MM.1S (cell line): ENCODE results near the gene GFOD1.

Experiments
- EZH2 ChIP-seq: fragments of 300-600 bp; sonication (generic); optimal IDR thresholded peaks from 2 replicates; pipeline ENCODE3; 2017; ENCODE audit warnings: low read depth, mild to moderate bottlenecking, antibody characterized with exemption, low read length, mixed read lengths
- EZH2phosphoT487 ChIP-seq: fragments of 300-600 bp; sonication (generic); IDR thresholded peaks from 2 replicates; pipeline ENCODE4 v1.6.1; 2018; ENCODE audit warnings: antibody characterized with exemption, low read length
- TF ChIP-seq, protein P1 (sequence below): fragments of 300-600 bp; sonication (generic); IDR thresholded peaks from 2 replicates; pipeline ENCODE4 v1.5.1; 2016; ENCODE audit warnings: antibody characterized with exemption, low read length, mixed read lengths

DNA sequence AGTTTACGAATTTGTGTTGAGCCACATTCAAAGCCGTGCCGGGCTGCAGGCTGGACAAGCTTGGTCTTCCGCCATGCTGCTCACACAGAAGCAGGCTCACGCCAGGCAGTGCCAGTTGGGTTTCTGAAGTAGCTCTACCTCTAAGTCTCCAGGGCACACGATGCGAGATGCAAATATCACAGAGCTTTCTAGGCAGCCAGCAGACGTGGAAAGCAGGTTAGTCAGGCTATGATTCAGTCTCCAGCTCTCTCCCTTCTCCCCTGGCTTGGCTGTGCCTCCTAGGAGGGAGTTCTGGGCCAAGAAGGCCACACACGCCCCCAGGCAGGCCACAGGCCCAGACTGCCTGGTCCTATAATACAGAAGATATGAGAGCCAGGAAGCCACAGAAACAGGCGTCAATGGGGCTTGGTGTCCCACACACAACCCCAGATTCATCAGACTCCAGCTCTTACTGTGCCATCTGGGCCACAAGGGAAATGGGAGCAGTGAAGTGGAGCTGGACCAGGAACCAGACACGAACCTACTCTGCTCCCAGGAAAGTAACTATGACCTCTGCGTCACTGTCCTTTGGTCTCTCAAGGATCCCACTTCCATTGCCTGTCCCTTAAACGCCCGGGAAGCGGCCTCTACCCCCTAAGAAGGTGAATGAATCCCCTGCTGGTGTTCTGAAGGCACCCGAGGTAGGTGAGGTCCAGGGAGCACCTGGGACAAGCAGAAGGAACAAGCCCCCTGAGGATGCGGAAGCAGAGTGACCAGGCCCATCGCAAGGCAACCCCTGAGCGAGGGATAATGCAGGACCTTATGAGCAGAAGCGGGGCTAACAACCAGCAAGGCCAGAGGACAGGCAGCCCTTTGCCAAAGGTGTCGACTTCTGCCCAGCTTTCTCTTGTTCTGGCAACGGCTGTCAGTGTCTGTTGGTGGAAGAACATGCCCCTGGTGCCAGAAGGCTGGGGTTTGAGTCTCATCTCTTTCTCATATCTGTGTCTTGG, 61.2 kb downstream of the GFOD1 start:
- TF ChIP-seq EZH2 (no peak), EZH2phosphoT487 (no peak)
- TF ChIP-seq, protein P1, sequence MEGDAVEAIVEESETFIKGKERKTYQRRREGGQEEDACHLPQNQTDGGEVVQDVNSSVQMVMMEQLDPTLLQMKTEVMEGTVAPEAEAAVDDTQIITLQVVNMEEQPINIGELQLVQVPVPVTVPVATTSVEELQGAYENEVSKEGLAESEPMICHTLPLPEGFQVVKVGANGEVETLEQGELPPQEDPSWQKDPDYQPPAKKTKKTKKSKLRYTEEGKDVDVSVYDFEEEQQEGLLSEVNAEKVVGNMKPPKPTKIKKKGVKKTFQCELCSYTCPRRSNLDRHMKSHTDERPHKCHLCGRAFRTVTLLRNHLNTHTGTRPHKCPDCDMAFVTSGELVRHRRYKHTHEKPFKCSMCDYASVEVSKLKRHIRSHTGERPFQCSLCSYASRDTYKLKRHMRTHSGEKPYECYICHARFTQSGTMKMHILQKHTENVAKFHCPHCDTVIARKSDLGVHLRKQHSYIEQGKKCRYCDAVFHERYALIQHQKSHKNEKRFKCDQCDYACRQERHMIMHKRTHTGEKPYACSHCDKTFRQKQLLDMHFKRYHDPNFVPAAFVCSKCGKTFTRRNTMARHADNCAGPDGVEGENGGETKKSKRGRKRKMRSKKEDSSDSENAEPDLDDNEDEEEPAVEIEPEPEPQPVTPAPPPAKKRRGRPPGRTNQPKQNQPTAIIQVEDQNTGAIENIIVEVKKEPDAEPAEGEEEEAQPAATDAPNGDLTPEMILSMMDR: no peak
